Measurements from ENCODE around the gene SLC35F1.
"Not testable (repeated sequence)": the region's sequence is repeated elsewhere in the genome, so short reads cannot be mapped to it uniquely, and the experiment has no call there.

SLC35F1 gene

GRCh38 chr6:117906958-117907600 lies at the start of gene SLC35F1:
SLC35F1 (plus strand) TSS chr6:117907264.
- peak; percentile 73 for DNase-seq (ENCODE audit: low spot score)

- DNase-seq (ENCODE audit: low spot score) = not testable (repeated sequence)
Measured at GRCh38 chr6:117858601-117859000, 48.5 kb upstream of the SLC35F1 start.

- DNase-seq (ENCODE audit: low spot score) = no peak
Measured at GRCh38 chr6:117861545-117861944, 45.5 kb upstream of the SLC35F1 start.

- DNase-seq (ENCODE audit: low spot score) = no peak
Measured at GRCh38 chr6:117866561-117866960, 40.5 kb upstream of the SLC35F1 start.

- no peak for DNase-seq (ENCODE audit: low spot score)
Measured at GRCh38 chr6:117870486-117871242, 36.4 kb upstream of the SLC35F1 start.

- DNase-seq (ENCODE audit: low spot score) = no peak
Measured at GRCh38 chr6:117880824-117881223, 26.2 kb upstream of the SLC35F1 start.

- no peak for DNase-seq (ENCODE audit: low spot score)
Measured at GRCh38 chr6:117890172-117890571, 16.9 kb upstream of the SLC35F1 start.

- no peak for DNase-seq (ENCODE audit: low spot score)
Measured at GRCh38 chr6:117906507-117906957, 532 bp upstream of the SLC35F1 start.

GRCh38 chr6:117907601-117908245 lies 659 bp downstream of the SLC35F1 start:
- DNase-seq (ENCODE audit: low spot score) = peak; percentile 65

- no peak for DNase-seq (ENCODE audit: low spot score)
Measured at GRCh38 chr6:117908246-117909068, 1.4 kb downstream of the SLC35F1 start.

- no peak for DNase-seq (ENCODE audit: low spot score)
Measured at GRCh38 chr6:117909638-117910037, 2.6 kb downstream of the SLC35F1 start.

- no peak for DNase-seq (ENCODE audit: low spot score)
Measured at GRCh38 chr6:117910549-117910948, 3.5 kb downstream of the SLC35F1 start.

GRCh38 chr6:117911150-117911549 lies 4.1 kb downstream of the SLC35F1 start:
- DNase-seq (ENCODE audit: low spot score) = no peak

- no peak for DNase-seq (ENCODE audit: low spot score)
Measured at GRCh38 chr6:117911660-117912059, 4.6 kb downstream of the SLC35F1 start.

- no peak for DNase-seq (ENCODE audit: low spot score)
Measured at GRCh38 chr6:117915846-117916245, 8.8 kb downstream of the SLC35F1 start.

- DNase-seq (ENCODE audit: low spot score) = no peak
Measured at GRCh38 chr6:117916483-117916882, 9.4 kb downstream of the SLC35F1 start.

GRCh38 chr6:117917176-117917575 lies 10.1 kb downstream of the SLC35F1 start:
- no peak for DNase-seq (ENCODE audit: low spot score)

GRCh38 chr6:117918454-117918853 lies 11.4 kb downstream of the SLC35F1 start:
- no peak for DNase-seq (ENCODE audit: low spot score)

GRCh38 chr6:117919275-117919674 lies 12.2 kb downstream of the SLC35F1 start:
- no peak for DNase-seq (ENCODE audit: low spot score)

GRCh38 chr6:117919775-117920729 lies 13.0 kb downstream of the SLC35F1 start:
- no peak for DNase-seq (ENCODE audit: low spot score)

- no peak for DNase-seq (ENCODE audit: low spot score)
Measured at GRCh38 chr6:117924690-117925089, 17.6 kb downstream of the SLC35F1 start.
